ENCODE data around the gene STX18. TPM values are rescaled to one million over a fixed set of nuclear protein-coding genes. Genes with fewer than 3 reads are reported as not detected.

STX18 gene
- total RNA-seq, 1 experiment from 2014 or later: 20.9 TPM

- Histone ChIP-seq H3K9me3 (ENCODE audit: control insufficient read depth, low read depth, low read length) (no peaks in the 10 kb centered on the region), H3K27ac (ENCODE audit: insufficient read length, low read depth, low read length) (no peak overlapping the region), H4K8ac (replicated peaks; ENCODE audit: insufficient read length, low read depth, low read length) (no peak overlapping the region), H3K4ac (ENCODE audit: low read depth, low read length) (no peak overlapping the region), H3K79me1 (ENCODE audit: insufficient read depth, low read depth, low read length, poor library complexity, severe bottlenecking) (no peaks in the 10 kb centered on the region), H3K27me3 (ENCODE audit: insufficient read depth, low read length) (no peaks in the 10 kb centered on the region), H3K18ac (ENCODE audit: insufficient read length, low read depth, low read length) (no peak overlapping the region), H2BK120ac (ENCODE audit: low read depth, low read length, poor library complexity, severe bottlenecking) (no peak overlapping the region), H3K14ac (ENCODE audit: insufficient read depth, low read length) (no peak overlapping the region), H3K4me1 (ENCODE audit: insufficient read depth, low read length) (no peaks in the 10 kb centered on the region), H2AFZ (ENCODE audit: low read length) (no peak overlapping the region), H2BK20ac (ENCODE audit: low read depth, low read length, poor library complexity, severe bottlenecking) (no peak overlapping the region), H4K5ac (ENCODE audit: insufficient read length, low read depth, low read length) (no peak overlapping the region), H4K20me1 (ENCODE audit: control insufficient read depth, insufficient read depth, insufficient read length) (no peaks in the 10 kb centered on the region), H3K79me2 (ENCODE audit: insufficient read depth, low read length) (no peaks in the 10 kb centered on the region), H3T11ph (ENCODE audit: low read length) (no peak overlapping the region), H3K23ac (ENCODE audit: insufficient read length, low read depth, low read length) (no peak overlapping the region), H3K23me2 (ENCODE audit: insufficient read length, low read depth, low read length, poor library complexity, severe bottlenecking) (no peaks in the 10 kb centered on the region), H3K56ac (ENCODE audit: insufficient read length, low read depth, low read length) (no peak overlapping the region), H2BK12ac (ENCODE audit: insufficient read length, low read depth, low read length) (no peak overlapping the region), H3K9ac (ENCODE audit: extremely low read depth, insufficient read length, low read length) (no peak overlapping the region), H2BK15ac (ENCODE audit: low read depth, low read length) (no peak overlapping the region), H3K4me2 (ENCODE audit: insufficient read depth, insufficient read length, low read length) (no peak overlapping the region), H2BK5ac (ENCODE audit: insufficient read length, low read length) (no peak overlapping the region), H2AK5ac (ENCODE audit: insufficient read length, low read length) (no peak overlapping the region), H4K91ac (ENCODE audit: insufficient read length, low read depth, low read length) (no peak overlapping the region)
- H3K27ac Mint-ChIP-seq: 0 out of 7 replicates have a peak overlapping the region, but pooled peaks of 1 of the 3 experiments have one; percentile 60
- H3K36me3 Mint-ChIP-seq (ENCODE audit: insufficient read depth in 1 of 3, low read depth in 3 of 3): no peaks in the 10 kb centered on the region; a peak in 1 of 7 replicates
- peaks cover 7% of the 10 kb centered on the region for H3K27me3 Mint-ChIP-seq (ENCODE audit: low read depth)
- no peak for TF ChIP-seq CTCF (conservative IDR thresholded peaks at IDR 0.05)
- WGBS (ENCODE audit: extremely low coverage, insufficient read length, low lambda C conversion rate): no CpG with 5 or more reads among the region's 3 CpGs
- no peak overlapping the region for H3K4me3 Mint-ChIP-seq
- no peak for DNase-seq
- peaks cover 9 to 10% of the 10 kb centered on the region in 2 experiments for H3K4me1 Mint-ChIP-seq
- H3K9me3 Mint-ChIP-seq: no peaks in the 10 kb centered on the region
Observed at GRCh38 chr4:4486969-4487368, 54.9 kb downstream of the STX18 start.
